Spinal cord (tissue), 10 donors: ENCODE data around the gene CCDC92B. TPM values are rescaled to one million over a fixed set of nuclear protein-coding genes. Genes with fewer than 3 reads are reported as not detected.

Experiments used
- DNase-seq, 6 donors: peaks; one replicate each; pipeline versions ENCODE4 v3.0.0 to v3.0.0-alpha.2; 2013 to 2015; ENCODE audit warnings: low spot score in 6 of 6, low read depth in 4 of 6
- H3K27ac ChIP-seq: one replicate; pipeline ENCODE4 v1.5.1; 2013; ENCODE audit warnings: low read depth, low read length, control low read depth
- H3K27me3 ChIP-seq: one replicate; pipeline ENCODE4 v1.6.1; 2013; ENCODE audit warnings: low read length; ENCODE audit not compliant: control insufficient read depth, insufficient read depth
- H3K36me3 ChIP-seq: one replicate; pipeline ENCODE4 v1.6.1; 2013; ENCODE audit warnings: low read length; ENCODE audit not compliant: control insufficient read depth, insufficient read depth
- H3K4me1 ChIP-seq: one replicate; pipeline ENCODE4 v1.6.1; 2013; ENCODE audit warnings: low read length; ENCODE audit not compliant: control insufficient read depth, insufficient read depth
- H3K4me3 ChIP-seq: one replicate; pipeline ENCODE4 v1.5.1; 2013; ENCODE audit warnings: low read depth, low read length, control low read depth
- H3K9me3 ChIP-seq: one replicate; pipeline ENCODE4 v1.6.1; 2013; ENCODE audit warnings: low read length; ENCODE audit not compliant: control insufficient read depth, insufficient read depth
- WGBS: methylation state at CpG from one replicate; pipeline ENCODE4 v1.1.5; 2013; ENCODE audit warnings: missing lambda C conversion rate; ENCODE audit not compliant: insufficient coverage; 5-methylcytosine and 5-hydroxymethylcytosine counted together
- polyA plus RNA-seq, 2 donors: library from polyadenylated mRNA; unstranded; fragments of 120-200 nt; gene quantifications; one replicate each; pipeline ENCODE4 v1.2.1, GENCODE V29; 2013; ENCODE audit not compliant: insufficient read length in 2 of 2
- total RNA-seq, 2 donors: library from RNA; depleted of rRNA in 1 of 2; stranded (reverse); fragments of 120-200 nt in 1 of 2; fragments of >200 nt in 1 of 2; gene quantifications; one replicate each; pipeline versions ENCODE4 v1.2.3 to v1.2.4, GENCODE V29; 2013 to 2014
- donor health status: healthy.

Gene CCDC92B
- total and polyA plus RNA-seq, 4 donors = 0.89 to 12.3 (median 5.8) TPM

DNA sequence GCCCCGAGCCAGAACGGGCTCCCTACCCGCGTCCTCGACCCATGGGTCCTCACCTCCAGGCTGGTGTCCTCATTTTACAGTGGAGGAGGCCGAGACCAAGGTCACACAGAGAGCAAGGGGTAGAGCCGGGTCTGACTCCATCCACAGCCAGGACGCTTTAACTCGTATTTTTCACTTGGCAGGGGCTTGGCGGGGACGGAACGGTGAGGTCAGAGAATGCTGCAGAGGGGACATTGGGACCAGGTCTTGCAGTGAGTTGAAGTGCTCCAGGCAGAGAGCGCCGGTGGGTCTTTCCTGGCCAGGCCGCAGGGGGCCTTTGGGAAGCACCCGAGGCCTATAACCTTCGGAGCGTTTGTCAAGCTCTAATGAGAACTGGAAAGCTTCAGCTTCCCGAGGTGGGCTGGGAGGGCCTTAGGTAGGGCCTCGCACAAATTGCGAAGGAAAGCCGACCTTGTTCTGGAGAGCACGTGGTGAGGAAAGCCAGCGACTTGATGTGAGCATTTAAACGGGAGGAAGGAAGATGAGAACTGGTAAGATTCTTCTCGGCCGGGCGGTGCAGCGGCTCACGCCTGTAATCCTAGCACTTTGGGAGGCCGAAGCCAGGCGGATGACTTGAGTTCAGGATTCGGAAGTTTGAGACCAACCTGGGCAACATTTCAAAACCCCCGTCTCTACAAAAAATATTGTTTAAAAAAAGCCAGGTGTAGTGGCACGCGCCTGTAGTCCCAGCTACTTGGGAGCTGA is 37.0 kb downstream of the CCDC92B start:
- peak overlapping the region; percentile 72 for H3K4me3 ChIP-seq
- peaks cover 19% of the 10 kb centered on the region for H3K36me3 ChIP-seq
- no peaks in the 10 kb centered on the region for H3K9me3 ChIP-seq
- WGBS = 37% methylated on average over 30 of the region's 36 CpGs
- peak in 1 of 6 donors; percentile 28 for DNase-seq
- peaks cover 49% of the 10 kb centered on the region for H3K4me1 ChIP-seq
- no peaks in the 10 kb centered on the region for H3K27me3 ChIP-seq
- H3K27ac ChIP-seq = peak overlapping the region; percentile 63

DNA sequence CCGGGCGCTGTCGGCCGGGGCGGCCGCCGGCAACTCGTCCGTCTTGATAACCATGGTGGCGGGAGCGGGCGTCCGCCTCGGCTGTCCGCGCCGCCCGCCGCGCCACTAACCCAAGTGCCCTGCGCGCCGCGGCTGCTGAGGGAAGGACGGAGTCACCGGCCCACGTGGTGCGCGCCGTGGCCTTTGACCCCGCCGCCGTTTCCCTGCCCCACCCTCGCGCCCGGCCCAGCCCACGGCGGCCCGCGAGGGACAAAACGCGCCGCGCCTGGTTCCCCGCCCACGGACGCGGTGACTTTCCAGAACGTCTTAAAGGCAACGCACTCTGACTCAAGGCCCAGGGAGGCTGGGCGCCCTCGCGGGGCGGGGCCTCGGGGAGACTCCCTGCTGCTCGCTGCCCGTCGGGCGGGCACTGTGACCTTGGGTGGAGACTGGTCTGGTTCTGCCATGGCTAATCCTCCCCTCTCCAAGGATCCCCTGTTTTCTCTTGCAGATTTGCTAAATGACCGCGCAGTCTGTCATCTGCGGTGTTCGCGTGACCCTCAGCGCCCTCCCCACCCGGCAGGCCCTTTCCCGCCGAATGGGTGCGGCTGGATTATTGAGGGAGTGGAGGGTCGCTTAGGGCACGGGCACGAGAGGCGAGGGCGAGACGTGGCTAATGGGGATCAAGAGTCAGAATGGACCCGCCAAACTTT is 37.7 kb downstream of the CCDC92B start, which contains the start of gene CLUH:
TSS of gene CLUH (minus strand) at position 157 of the 692 bp plus-strand sequence. CDS start at position 54, 103 bp downstream.
- WGBS = under 1% methylated on average over 74 of the region's 76 CpGs
- Histone ChIP-seq H3K36me3 (peaks cover 26% of the 10 kb centered on the region), H3K27me3 (no peaks in the 10 kb centered on the region), H3K4me3 (peak within 1 kb of the TSS; percentile 72), H3K9me3 (no peaks in the 10 kb centered on the region), H3K4me1 (peaks cover 56% of the 10 kb centered on the region), H3K27ac (peak within 1 kb of the TSS; percentile 63)
- DNase-seq = peak; percentile 89 to 99 (median 94)

DNA sequence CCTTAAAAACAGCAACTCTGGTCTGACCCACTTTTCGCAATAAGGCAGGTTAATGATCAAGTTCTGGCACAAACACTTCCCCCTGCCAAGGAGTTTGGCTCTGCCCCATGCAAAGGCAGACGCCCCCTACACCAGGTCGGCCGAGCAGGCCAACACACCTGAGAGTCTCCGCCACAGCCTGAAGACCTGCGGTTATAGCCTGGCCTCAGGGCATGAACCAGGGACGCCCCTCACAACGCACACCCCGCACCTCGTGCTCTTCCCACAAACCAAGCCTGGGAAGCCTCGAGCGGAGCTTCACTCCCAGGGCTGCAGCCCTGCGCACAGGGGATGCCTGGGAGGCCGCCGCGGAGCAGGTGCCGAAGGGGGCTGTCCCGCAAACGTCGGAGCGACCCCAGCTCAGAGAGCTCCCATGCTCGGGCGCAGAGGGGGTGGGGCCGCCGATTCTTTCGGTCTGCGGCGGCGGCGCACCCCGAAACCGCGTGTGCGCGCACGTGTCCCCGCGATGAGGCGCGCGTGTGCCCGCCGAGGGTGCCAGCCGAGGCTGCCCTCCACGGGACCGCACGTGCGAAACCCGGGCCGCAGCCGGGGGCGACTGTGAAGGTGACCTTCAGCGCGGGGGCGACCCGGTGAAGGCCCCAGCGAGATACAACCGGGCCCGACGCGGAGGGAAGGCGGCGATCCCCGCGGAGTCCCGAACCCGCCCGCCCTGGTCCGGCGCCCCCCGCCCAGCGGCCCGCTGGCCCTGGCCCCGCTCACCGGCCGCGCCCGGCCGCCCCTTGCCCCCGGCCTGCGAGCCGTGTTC is 38.4 kb downstream of the CCDC92B start:
- under 1% methylated on average over 82 of the region's 82 CpGs for WGBS
- H3K27me3 ChIP-seq = no peaks in the 10 kb centered on the region
- peaks cover 56% of the 10 kb centered on the region for H3K4me1 ChIP-seq
- H3K36me3 ChIP-seq = peaks cover 30% of the 10 kb centered on the region
- H3K4me3 ChIP-seq = peak overlapping the region; percentile 57
- H3K27ac ChIP-seq = no peak overlapping the region
- peak in 2 of 6 donors; percentile 29 to 43 for DNase-seq
- no peaks in the 10 kb centered on the region for H3K9me3 ChIP-seq

DNA sequence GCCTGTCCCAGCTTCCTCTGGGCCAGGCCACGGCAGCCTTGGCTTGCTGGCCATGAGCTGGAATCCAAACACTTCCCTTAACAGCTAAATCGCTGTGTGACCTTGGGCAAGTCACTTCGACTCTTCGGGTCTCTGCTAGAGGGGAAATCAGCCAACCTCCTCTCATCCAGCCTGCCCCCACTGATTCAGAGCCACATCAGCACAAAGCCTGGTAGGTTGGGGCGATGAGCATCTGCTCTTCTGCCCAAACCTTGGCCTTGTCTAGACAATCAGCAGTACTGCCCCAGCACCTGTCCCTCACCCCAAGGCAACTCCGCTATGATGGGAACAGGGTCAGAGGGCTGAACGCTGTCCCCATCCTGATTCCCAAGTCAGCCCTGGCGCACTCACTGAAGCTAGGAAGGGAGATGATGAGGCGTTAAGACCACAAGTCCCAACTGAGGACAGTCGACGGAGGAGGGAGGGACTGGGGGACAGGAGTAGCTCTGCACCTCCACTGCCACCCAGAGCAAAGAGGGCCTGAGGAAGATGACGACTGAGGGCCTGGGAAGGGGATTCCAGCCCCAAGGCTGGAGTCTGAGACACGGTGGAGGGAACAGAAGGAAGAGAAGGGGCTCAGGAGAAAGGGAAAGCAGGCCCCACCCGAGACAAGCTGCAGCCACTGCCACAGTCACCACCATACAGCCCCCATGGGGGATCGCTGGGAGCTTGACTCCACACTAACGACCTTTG is 39.2 kb downstream of the CCDC92B start:
- H3K27ac ChIP-seq = no peak overlapping the region
- 68% methylated on average over 13 of the region's 16 CpGs for WGBS
- no peaks in the 10 kb centered on the region for H3K27me3 ChIP-seq
- peak overlapping the region; percentile 57 for H3K4me3 ChIP-seq
- DNase-seq = no peak
- H3K4me1 ChIP-seq = peaks cover 56% of the 10 kb centered on the region
- H3K9me3 ChIP-seq = no peaks in the 10 kb centered on the region
- H3K36me3 ChIP-seq = peaks cover 31% of the 10 kb centered on the region

DNA sequence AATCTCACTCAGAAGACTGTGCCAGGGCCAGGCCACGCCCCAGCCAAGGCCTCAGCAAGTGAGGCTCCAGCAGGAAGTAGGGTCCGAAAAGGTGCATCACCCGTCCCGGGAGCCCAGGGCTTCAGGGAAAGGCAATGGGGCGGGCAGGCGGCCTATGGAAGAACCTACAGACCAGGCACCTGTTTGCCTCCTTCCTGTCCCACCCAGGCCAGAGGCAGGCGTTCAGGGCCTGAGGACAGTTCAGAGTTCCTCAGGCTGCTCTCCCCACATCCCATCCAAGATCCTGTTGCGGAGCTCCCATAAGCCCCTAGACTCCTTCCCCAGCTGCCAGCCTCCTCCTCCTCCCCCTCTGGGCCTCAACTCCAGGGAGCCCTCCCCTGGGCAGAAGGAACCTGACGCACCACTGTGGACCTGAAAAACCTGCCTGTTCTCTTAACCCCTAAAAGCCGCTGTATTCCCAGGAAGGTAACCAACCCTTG is 40.2 kb downstream of the CCDC92B start:
- DNase-seq = no peak
- WGBS = 83% methylated on average over 10 of the region's 10 CpGs
- H3K4me1 ChIP-seq = peaks cover 56% of the 10 kb centered on the region
- no peak overlapping the region for H3K27ac ChIP-seq
- H3K27me3 ChIP-seq = no peaks in the 10 kb centered on the region
- H3K36me3 ChIP-seq = peaks cover 42% of the 10 kb centered on the region
- no peaks in the 10 kb centered on the region for H3K9me3 ChIP-seq
- H3K4me3 ChIP-seq = no peak overlapping the region

DNA sequence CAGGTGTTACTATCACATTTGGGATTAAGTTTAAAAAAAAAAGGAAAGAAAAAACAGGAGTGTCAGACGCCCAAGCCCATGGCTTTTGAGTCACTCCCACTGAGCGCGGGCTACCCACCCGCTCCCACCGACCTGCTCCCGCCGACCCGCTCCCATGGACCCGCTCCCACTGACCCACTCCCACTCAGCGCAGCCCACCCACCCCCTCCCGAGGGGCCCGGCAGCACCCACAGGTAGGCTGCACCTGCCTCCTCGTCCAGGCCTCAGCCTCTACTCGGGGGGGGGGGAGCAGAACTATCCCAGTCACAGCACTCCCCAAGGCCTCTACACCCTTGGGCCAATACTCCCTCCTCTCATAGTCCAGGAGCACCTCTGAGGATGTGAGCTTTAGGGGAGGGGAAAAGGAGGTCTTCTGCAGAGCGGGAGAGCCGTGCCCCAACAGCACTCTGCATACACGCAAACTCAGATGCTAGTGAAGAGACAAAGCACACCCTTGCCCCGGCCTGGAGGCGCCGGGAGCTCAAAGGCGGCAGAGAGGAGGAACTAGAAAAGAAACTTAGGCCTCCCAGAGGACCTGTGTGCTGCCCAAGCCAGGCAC is 40.8 kb downstream of the CCDC92B start:
- no peak overlapping the region for H3K4me3 ChIP-seq
- no peak overlapping the region for H3K27ac ChIP-seq
- no peaks in the 10 kb centered on the region for H3K9me3 ChIP-seq
- no peaks in the 10 kb centered on the region for H3K27me3 ChIP-seq
- 85% methylated on average over 14 of the region's 21 CpGs for WGBS
- peaks cover 56% of the 10 kb centered on the region for H3K4me1 ChIP-seq
- no peak for DNase-seq
- H3K36me3 ChIP-seq = peaks cover 47% of the 10 kb centered on the region

DNA sequence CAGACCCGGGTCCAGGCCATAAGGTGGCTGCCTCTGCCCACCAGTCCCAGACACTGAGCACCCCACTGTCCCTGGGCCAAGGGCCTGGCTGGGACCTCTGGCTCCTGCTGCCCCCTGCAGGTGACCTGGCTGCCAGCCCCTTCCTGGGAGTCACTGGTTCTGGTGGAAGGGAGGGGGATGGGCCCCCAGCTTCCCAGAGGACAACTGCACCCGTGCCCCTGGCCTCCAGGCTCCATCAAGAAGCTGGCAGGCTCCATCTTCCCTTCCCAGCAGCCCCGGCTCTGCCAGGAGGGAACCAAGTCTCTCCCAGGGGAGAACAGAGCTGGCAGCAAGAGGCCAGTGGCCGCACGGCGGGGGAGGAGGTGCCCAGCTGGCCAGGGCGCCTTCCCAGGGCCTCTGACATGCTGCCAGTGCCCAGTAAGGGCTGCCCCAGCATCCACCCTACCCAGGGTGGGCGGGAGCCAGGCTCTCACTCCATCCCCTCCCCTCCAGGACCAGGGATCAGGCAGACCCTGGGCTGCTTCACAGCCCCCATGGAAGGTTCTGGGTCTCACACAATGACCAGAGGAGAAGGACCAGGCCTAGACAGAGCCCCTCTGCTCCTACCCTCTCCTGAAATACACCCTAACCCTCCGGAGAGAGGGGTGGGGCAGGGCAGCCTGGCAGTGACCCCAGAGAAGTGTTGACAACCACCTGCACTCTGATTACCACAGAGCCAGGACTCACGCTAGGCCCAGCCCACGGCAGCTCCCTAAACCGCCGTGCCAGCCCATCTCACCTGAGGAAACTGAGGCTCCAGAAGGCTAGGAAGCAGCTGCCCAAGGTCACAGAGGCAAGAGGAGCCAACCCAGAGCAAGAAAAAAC is 41.5 kb downstream of the CCDC92B start:
- no peaks in the 10 kb centered on the region for H3K9me3 ChIP-seq
- H3K27me3 ChIP-seq = no peaks in the 10 kb centered on the region
- peak in 1 of 6 donors; percentile 52 for DNase-seq
- peaks cover 55% of the 10 kb centered on the region for H3K4me1 ChIP-seq
- peaks cover 54% of the 10 kb centered on the region for H3K36me3 ChIP-seq
- no peak overlapping the region for H3K27ac ChIP-seq
- H3K4me3 ChIP-seq = no peak overlapping the region
- 74% methylated on average over 12 of the region's 13 CpGs for WGBS

DNA sequence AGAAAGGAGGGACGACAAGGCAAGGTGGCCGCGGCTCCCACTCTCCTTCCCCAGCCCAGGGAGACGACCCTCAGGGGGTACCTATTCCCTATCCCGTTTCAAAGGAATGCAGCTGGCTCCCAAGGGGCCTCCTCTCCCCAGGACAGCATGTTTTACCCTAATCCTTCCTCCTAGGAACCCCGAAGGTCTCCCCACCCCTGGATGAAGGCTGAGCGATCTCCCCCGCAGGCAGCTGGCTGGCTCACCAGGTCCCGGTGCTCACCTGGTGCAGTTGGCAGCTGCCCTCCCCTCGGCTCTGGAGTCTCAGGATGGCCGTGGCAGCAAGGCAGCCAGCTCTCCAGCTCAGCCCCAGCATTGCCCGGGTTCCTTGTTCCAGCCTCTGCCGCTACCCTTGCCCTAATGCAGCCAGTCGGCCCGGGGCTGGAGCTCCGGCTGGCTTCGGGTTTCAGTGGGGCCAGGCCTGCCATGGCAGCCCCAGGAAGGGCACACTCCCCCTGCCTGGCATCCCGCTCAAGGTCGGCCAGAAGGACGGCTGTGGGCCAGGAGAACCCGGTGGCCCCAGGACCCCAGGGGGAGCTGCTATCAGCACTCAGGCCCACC is 42.4 kb downstream of the CCDC92B start:
- H3K4me3 ChIP-seq = no peak overlapping the region
- H3K9me3 ChIP-seq = no peaks in the 10 kb centered on the region
- H3K4me1 ChIP-seq = peaks cover 45% of the 10 kb centered on the region
- 84% methylated on average over 18 of the region's 21 CpGs for WGBS
- DNase-seq = no peak
- H3K27me3 ChIP-seq = no peaks in the 10 kb centered on the region
- no peak overlapping the region for H3K27ac ChIP-seq
- H3K36me3 ChIP-seq = peaks cover 64% of the 10 kb centered on the region
